NB4 (cell line): ENCODE measurements around the gene PARD3.

ENCODE experiments used
- CTCF ChIP-seq: IDR thresholded peaks from one replicate; pipeline ENCODE4 v1.5.1; 2012; ENCODE audit warnings: low read depth, low read length
- MAX ChIP-seq: IDR thresholded peaks from 2 replicates; pipeline ENCODE4 v1.6.1; 2011; ENCODE audit warnings: low read depth, low read length
- POLR2A ChIP-seq: IDR thresholded peaks from 2 replicates; pipeline ENCODE4 v1.6.1; 2011; ENCODE audit warnings: mild to moderate bottlenecking; ENCODE audit not compliant: insufficient read length; ENCODE audit errors: extremely low read depth

GRCh38 chr10:34677132-34677531, 138.0 kb downstream of the PARD3 start:
- no peak for TF ChIP-seq CTCF
- TF ChIP-seq MAX, result no peak
- TF ChIP-seq POLR2A, result no peak
